GM12891 (cell line): ENCODE results near the gene ADAMTS18.

Experiments
- POLR2A ChIP-seq: IDR thresholded peaks from 2 replicates; pipeline ENCODE4 v1.6.1; 2011; ENCODE audit warnings: low read depth, low read length, control low read depth
- POLR2AphosphoS5 ChIP-seq: IDR thresholded peaks from 2 replicates; pipeline ENCODE4 v1.6.1; 2011; ENCODE audit warnings: low read depth, low read length, control low read depth
- SPI1 ChIP-seq: IDR thresholded peaks from 2 replicates; pipeline ENCODE4 v1.6.1; 2011; ENCODE audit warnings: low read depth, low read length, control low read depth
- TAF1 ChIP-seq: IDR thresholded peaks from 2 replicates; pipeline ENCODE4 v1.6.1; 2011; ENCODE audit warnings: low read depth, low read length, control low read depth

GRCh38 chr16:77406680-77407079 lies 28.2 kb downstream of the ADAMTS18 start:
- TF ChIP-seq POLR2A (no peak), POLR2AphosphoS5 (no peak), TAF1 (no peak), SPI1 (no peak)
